Activated naive CD4-positive, alpha-beta T cell treated with Interleukin-2 at 50 U/mL for 16 hours (primary cell): ENCODE measurements around the gene PHLDB1.
"Not testable (repeated sequence)": the region's sequence is repeated elsewhere in the genome, so short reads cannot be mapped to it uniquely, and the experiment has no call there.

ENCODE experiments used
- DNase-seq: peaks from one replicate; pipeline ENCODE4 v3.0.0-alpha.2; 2020

PHLDB1 gene

DNA sequence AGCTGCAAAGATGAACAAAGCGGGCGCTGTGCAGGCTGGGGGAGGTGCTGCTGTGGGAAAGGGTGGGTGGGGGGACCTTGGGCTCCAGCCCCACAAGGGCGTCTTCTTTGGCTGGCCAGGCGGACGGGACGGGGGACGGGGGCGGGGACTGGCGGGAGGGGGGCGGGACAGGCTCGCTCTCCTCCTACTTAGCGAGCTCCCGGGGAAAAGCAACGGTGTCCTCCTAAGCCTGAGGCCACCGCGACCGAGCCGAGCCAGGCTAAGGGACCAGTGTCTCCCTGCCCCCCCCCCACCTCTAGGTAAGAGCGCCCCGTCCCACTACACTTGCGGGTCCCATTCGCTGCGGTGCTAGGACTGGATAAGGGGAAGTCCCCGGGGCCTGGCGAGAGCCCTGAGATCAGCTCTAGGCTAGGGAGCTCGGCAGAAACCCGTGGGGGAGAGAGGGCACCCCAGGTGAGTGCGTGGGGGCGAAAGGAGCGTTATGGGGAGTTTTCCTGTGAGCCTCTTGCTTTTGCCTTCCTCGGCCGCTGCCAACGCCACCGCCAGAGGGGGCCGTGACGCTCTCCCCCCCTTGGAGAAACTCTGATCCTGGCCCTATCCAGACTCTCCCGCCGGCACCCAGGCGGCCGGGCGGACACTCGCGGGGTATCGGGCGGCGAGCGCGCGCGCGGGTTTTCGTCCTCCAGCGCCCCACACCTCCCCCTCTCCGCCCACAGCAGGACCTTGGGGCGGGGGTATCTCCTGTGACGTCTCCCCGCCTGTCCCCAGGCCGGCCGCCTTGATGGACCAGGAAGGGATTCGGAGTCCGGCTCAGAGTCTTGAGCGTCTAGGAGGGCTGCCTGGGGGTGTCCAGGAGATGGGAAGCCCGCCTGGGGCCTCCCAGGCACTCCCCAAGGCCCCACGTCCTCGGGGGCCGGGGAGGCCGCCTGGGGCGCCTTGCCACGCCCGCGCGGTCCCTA is at the start of gene PHLDB1:
PHLDB1 (plus strand) TSS at position 215 of the 959 bp plus-strand sequence. CDS start 6,222 bp downstream, outside the sequence.
- DNase-seq = peak; percentile 52

DNA sequence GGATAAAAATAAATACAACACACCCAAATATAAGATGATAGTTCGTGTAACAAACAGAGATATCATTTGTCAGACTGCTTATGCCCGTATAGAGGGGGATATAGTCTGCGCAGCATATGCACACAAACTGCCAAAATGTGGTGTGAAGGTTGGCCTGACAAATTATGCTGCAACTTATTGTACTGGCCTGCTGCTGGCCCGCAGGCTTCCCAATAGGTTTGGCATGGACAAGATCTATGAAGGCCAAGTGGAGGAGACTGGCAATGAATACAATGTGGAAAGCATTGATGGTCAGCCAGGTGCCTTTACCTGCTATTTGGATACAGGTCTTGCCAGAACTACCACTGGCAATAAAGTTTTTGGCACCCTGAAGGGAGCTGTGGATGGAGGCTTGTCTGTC is 46.6 kb upstream of the PHLDB1 start:
- DNase-seq = no peak

GRCh38 chr11:118565051-118565450 is 42.4 kb upstream of the PHLDB1 start:
- DNase-seq = no peak

DNA sequence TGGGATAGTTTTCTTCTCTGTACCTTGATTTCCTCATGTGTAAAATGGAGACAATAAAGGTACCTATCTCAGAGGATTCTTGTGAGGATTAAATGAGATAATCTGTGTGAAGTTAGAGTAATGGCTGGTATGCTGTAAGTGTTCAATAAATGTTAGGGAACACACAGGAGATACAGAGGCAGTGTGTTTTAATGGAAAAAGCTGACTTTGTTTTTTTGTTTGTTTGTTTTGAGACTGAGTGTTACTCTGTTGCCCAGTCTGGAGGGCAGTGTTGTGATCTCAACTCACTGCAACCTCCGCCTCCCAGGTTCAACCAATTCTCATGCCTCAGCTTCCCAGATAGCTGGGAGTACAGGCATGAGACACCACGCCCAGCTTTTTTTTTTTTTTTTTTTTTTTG is 37.7 kb upstream of the PHLDB1 start:
- DNase-seq = no peak

DNA sequence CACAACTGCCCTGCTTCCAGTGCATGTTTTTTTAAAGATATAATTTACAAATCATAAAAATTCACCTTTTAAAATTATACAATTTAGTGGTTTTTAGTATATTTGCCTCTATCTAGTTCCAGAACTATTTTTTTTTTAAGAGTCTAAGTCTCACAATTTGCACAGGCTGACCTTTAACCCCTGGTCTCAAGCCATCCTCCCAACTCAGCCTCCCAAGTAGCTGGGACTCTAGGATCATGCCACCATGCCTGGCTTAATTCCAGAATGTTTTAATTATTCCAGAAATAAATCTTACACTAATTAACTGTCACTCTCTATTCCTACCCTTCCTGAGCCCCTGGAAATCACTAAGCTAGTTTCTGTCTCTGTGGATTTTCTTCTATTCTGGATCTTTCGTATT is 36.6 kb upstream of the PHLDB1 start:
- no peak for DNase-seq

DNA sequence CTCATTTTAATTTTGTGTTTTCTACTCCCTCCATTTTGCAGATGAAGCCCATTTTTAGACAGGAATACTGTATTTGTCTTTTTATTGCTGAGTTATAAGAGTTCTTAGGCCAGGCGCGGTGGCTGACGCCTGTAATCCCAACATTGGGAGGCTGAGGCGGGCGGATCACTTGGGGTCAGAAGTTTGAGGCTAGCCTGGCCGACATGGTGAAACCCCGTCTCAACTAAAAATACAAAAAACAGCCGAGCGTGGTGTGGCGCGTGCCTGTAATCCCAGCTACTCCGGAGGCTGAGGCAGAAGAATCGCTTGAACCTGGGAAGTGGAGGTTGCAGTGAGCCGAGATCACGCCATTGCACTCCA is 35.7 kb upstream of the PHLDB1 start:
- peak; percentile 17 for DNase-seq

DNA sequence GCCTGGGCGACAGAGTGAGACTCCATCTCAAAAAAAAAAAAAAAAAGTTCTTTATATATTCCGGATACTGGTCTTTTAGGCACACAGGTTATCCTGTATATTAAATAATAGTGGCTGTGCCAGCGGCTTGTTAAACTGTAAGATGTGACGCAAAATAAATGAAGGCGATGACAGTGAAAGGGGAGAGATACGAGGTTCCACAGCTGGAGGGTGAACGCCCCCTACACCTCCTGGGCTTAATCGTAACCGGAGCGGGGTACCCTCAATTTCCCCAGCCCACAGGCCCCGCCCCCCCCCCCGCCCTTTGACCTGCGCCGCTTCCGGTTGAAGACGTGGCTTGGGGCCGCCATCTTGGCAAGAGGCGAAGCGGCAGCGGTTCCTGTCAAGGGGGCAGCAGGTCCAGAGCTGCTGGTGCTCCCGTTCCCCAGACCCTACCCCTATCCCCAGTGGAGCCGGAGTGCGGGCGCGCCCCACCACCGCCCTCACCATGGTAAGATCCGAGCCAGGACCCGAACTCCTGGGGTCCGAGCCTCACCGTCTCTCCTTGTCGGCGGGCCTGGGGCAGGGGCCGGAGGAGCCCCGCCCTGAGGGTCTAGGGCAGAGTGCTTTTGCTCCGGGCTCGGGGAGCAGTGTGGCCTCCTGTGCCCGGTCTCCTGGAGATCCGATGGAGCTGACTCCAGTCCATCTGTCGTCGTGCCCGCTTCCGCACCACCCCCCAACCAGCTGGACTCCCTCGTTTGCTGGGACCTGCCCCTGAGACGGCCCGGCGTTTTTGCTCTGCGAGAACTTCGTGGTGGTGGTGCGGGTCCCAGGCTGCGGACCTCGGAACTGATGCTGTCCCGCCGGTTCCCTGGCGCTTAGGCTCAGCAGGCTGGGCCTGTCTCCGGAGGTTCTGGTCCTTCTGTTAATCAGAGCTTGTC is 35.1 kb upstream of the PHLDB1 start, which contains the start of gene ARCN1:
ARCN1 (plus strand) TSS at position 349 of the 920 bp plus-strand sequence; CDS start at position 488, 139 bp downstream.
- peak; percentile 83 for DNase-seq

- peak; percentile 22 for DNase-seq
These were observed 34.3 kb upstream of the PHLDB1 start for GRCh38 chr11:118572981-118573550.

GRCh38 chr11:118574636-118575035 is 32.8 kb upstream of the PHLDB1 start:
- no peak for DNase-seq

DNA sequence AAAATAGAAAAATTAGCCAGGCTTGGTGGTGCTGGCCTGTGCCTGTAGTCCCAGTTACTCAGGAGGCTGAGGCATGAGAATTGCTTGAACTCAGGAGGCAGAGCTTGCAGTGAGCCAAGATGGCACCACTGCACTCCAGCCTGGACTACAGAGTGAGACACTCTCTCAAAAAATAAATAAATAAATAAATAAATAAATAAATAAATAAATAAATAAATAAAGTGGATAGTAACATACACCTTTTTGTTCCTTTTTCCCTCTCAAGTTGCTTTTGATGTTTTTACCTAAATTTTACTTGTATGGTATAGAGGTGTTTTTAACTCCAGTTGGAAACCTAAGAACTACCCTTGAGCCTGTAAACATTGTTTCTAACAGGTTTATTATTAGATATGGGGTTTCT is 29.4 kb upstream of the PHLDB1 start:
- DNase-seq = not testable (repeated sequence)

- no peak for DNase-seq
These were observed 26.4 kb upstream of the PHLDB1 start for GRCh38 chr11:118581057-118581456.

DNA sequence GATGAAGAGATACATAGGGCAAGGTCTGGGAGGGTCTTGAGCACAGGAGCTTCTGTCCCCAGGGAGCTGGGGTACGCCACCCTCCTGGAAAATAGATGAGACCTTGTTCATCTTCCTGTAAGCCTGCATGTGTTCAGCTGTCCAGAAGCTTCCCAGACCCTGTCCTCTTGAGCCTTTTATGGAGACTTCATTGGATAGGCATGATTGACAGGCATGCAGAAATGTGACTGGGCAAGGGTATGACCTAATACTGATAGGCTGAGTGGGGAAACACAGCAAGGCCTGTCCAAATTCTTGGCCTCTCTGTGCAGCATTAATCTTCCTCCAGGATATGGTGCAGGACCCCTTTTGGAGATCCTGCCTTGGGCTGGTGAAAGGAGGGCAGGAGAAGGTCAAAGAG is 19.5 kb upstream of the PHLDB1 start:
- DNase-seq = no peak

DNA sequence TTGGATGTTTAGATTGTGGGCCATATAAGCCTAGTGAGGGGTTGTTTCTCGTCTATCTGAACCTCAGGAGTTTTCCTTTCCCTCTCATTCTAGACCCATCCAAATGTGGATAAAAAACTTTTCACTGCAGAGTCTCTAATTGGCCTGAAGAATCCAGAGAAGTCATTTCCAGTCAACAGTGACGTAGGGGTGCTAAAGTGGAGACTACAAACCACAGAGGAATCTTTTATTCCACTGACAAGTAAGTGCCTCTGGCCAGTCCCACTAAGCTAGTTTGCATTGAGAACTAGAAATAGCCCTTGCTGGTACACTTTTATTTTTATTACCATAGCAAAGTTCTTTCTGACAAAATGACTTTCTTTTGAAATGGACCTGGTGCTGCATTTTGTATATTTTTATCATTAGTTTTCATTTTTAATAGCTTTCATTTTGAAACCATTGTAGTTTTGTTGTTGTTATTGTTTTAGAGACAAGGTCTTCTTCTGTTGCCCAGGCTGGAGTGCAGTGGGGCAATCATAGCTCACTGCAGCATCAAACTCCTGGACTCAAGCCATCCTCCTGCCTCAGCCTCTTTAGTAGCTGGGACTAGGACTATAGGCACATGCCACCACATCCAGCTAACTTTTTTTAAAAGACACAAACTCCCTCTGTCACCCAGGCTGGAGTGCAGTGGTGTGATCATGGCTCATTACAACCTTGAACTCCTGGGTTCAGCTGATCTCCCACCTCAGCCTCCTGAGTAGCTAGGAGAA is 14.6 kb upstream of the PHLDB1 start:
- no peak for DNase-seq

- DNase-seq = not testable (repeated sequence)
These were observed 12.4 kb upstream of the PHLDB1 start for GRCh38 chr11:118594984-118595383.

- no peak for DNase-seq
These were observed 10.9 kb upstream of the PHLDB1 start for GRCh38 chr11:118596224-118597146.

GRCh38 chr11:118597556-118597955 is 9.9 kb upstream of the PHLDB1 start:
- no peak for DNase-seq

- no peak for DNase-seq
These were observed 5.1 kb upstream of the PHLDB1 start for GRCh38 chr11:118602331-118602730.

DNA sequence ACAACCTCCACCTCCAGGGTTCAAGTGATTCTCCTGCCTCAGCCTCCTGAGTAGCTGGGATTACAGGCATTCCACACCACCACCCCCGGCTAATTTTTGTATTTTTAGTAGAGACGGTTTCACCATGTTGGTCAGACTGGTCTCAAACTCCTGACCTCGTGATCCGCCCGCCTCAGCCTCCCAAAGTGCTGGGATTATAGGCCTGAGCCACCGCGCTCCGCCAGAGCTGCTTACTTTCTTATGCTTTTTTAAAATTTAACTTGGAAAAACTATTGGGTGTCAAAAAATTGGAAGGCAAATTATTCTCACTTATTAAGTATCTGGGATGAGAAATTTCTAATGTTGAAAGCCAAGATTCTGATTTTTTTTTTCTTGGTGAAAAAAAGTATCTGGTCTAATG is 3.7 kb upstream of the PHLDB1 start:
- not testable (repeated sequence) for DNase-seq

DNA sequence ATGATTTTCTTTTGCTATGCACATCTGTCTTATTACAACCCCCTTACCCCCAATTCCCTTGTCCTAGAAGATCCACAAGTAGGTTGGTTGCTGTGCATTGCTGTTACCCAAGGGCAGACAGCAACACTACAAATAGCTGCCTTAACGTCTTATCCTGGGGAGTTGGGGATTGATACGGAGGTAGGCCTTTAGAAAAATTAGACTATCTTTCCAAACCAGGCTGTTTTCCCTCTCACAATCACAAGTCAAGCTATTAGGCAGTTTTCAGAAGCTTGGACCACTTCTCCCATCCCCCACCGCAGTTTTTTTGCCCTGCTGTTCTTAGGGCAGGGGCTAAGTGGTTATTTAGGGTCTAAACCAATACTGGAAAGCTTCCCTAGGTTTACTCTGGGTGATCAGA is 2.8 kb upstream of the PHLDB1 start:
- DNase-seq = no peak

GRCh38 chr11:118605116-118605867 is 2.1 kb upstream of the PHLDB1 start:
- no peak for DNase-seq
